HG02623 (cell line): ENCODE results near the gene ANTKMT.

Source experiments
- ATAC-seq: cut with Tn5 transposase; IDR thresholded peaks from one replicate; pipeline ENCODE4 v1.9.1; 2021; ENCODE audit warnings: moderate library complexity; ENCODE audit not compliant: unreplicated experiment

The ANTKMT gene

DNA sequence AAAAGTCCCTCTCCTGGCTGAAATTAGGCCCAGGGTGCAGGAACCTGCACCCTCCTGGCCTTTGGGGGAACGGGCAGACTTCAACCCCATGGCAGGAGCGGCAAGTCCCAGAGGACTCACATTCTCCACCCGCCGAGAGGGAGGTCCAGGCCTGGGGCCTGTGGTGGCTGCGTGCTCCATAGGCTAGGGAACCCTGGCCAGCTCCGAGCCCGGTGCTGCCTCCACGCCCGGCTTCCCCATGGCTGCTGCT, 5.2 kb downstream of the ANTKMT start:
- ATAC-seq, result no peak

DNA sequence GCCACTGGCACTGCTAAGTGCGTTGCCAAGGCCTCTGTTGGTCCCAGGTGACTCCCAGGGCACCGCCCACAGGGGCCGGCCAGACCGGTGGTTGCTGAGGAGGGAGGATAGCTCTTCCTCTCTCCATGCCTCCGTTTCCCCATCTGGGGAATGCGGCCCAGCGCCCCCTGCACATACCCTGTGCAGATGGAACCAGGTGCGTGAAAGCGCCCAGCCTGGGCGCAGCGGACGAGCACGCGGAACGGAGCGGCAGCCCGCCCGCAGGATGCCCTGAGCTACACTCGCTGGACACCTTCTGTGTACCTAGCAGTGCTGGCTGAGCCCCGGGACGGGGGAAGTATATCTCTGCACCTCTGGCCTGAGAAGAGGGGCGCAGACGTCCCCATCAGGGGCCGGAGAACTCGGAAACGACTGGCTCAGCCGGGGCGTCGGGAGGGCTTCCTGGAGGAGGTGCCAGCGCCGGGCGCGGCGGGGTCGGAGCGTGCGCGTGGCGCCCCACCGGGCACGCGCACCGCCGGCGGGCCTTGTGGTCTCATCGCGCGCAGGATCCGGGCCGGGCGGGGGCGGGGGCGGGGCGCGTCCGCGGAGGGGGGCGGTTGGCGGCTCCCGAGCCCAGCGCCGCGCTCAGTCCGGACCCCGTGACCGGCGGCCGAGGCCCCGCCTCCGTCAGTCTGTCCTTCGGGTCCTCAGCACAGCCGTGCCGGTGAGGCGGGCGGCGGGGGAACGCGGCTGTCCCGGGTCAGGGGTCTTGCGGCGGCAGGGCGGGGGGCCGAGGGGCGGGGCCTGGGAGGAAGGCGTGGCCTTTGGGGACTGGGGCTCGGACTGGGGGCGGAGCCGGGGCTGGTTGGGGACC, 5.7 kb downstream of the ANTKMT start, which contains the start of the genes CCDC78 and HAGHL:
CCDC78 (minus strand) TSS at position 6 of the 853 bp plus-strand sequence. CDS start 76 bp downstream, outside the sequence.
HAGHL (plus strand) TSS at position 669 of the 853 bp plus-strand sequence. CDS start 404 bp downstream, outside the sequence.
- no peak for ATAC-seq

DNA sequence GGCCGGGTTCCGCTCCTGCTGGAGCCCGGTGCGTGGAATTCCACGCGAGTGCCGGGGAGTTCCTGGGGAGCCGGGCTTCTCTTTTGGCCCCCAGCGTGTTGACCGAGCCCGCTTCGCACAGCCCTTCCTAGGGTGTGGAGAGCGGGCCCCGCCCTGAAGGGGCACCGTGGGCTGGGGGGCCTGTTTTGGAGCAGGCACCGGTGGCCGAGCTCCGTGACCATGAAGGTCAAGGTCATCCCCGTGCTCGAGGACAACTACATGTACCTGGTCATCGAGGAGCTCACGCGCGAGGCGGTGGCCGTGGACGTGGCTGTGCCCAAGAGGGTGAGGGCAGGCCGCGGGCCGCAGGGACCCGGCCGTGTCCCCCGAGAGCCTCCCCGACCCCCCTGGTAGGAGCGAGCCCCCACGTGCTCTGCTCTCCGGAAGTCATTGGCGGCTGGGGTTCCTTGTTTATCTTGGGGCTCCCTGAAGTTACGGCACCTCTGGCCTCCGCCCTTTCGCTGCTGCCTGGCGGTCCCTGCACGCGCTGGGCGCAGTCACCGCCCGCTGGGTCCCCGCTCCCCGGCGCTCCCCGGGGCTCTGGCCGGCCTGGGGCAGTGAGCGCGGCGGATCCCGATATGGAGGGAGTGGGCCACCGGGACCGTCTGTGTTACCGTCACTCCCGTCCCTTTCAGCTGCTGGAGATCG, 6.5 kb downstream of the ANTKMT start:
- ATAC-seq, result no peak

DNA sequence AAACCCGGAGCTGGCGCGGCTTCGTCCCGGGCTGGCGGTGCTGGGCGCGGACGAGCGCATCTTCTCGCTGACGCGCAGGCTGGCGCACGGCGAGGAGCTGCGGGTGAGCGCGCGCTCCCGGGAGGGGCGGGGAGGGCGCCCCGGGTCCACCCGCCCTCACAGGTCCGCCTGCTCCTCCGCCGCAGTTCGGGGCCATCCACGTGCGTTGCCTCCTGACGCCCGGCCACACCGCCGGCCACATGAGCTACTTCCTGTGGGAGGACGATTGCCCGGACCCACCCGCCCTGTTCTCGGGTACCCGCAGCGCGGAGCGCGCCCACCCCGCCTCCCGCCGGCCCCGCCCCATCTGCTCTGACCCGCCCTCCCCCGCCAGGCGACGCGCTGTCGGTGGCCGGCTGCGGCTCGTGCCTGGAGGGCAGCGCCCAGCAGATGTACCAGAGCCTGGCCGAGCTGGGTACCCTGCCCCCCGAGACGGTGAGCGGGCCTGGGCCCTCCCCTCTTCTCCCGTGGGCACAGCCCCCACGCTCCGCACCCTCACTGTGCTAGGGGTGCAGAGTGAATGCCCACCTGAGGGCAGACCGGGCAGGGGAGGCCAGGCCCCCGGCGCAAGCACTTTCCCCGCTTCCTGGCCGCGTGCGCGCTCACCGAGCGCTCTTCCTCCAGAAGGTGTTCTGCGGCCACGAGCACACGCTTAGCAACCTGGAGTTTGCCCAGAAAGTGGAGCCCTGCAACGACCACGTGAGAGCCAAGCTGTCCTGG, 7.4 kb downstream of the ANTKMT start:
- ATAC-seq, result no peak

DNA sequence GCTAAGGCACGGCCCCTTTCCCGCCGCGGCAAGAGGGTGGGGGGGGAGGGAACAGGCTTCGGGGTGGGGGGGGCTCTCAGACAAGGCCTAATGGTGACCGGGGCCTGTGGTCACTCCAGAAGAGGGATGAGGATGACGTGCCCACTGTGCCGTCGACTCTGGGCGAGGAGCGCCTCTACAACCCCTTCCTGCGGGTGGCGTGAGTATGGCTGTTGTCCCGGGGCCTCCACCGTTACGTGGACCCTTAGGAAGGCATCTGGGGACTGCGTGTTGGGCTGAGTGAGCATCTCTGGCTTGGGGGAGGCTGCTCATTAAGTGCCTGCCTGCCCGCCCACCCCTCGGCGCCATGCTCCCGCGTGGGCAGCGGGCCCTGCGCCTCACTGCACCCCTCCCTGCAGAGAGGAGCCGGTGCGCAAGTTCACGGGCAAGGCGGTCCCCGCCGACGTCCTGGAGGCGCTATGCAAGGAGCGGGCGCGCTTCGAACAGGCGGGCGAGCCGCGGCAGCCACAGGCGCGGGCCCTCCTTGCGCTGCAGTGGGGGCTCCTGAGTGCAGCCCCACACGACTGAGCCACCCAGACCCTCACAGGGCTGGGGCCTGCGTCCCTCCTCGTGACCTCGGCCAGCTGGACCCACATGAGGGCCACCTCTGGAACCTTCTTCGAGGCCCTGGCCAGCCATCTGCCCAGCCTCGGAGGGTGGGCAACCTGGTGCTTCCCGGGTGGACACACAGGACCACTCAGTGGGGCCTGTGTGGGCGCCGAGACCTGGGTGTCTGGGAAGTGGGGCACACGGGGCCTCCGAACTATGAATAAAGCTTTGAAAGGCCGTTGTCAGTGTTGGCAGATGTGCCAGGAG, 8.2 kb downstream of the ANTKMT start:
- ATAC-seq, result no peak

DNA sequence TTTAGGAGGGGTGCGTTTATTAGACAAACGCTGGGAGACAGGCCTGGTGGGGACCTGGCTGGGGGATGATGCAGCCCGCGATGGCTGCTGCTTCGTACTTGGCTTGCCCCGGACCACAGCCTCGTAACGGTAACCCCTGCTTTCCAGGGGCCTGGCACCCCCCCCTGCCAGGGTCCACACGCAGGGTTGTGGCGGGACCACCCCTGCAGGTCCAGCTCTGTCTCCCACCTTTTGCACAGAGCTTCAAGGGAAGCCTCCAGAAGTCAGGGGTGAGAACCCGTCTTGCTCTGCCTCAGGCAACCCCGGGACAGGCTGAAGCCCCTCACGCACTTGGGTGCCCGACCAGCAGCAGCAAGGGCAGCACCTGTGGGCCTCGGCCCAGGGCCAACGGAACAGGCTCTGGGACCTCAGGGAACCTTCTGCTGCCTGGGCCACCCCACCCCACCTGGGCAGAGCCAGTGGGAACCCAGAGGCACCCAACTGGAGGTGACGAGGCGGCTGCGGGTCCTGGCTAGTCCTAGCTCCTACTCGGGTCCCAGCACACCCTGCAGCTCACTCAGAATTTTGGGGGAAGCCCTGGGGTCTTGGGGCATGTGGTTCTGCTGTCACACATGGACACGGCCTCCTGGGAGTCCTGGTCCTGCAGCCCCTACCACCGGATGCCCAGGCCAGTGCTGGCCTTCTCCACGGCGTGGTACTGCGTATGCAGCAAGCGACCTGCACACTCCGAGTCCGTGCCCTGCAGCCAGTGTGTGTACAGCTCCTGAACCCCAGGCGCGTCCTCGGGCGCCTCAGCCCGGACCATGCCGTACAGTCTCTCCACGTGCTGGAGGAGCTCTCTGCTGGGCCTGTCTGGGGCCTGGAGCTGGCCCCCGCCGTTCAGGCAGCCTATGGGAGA, 9.1 kb downstream of the ANTKMT start:
- no peak for ATAC-seq

DNA sequence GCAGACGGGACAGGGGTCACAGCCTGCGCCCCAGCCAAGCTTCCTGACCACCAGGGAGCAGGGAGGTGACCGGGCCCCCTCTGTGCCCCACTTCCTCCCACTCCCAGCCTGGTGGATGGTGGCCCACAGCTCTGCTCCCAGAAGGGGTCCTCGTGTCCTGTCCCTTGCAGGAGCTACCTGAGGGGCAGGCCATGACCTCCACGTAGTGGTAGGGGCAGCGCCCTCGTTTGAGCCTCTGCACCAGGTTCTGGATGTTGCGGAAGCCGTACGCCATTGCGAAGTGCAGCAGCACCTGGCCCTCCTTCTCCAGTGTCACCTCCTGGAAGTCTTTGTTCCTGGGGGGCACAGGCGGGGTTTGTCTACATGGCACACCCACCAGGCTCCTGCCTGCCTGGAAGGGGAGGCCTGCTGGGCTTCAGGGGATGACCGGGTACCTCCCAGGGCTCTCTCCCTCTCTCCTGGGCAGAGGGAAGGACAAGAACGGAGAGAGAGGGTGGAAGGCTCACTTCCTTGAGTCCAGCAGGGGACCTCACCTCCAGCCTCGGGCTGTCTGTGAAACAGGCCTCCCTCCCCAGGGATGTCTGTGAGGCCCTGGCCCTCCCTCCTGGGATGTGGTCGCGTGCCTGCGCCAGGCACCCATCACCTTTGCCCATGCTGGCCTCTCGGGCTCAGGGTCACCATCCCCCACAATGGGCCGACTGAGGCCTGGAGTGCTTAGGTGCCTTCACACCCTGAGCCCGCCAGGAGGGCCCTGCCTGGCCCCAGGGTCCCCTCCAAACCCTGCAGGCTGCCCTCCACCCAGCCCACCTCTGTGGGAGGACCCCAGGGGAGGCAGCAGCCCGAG, 9.9 kb downstream of the ANTKMT start:
- ATAC-seq, result no peak

DNA sequence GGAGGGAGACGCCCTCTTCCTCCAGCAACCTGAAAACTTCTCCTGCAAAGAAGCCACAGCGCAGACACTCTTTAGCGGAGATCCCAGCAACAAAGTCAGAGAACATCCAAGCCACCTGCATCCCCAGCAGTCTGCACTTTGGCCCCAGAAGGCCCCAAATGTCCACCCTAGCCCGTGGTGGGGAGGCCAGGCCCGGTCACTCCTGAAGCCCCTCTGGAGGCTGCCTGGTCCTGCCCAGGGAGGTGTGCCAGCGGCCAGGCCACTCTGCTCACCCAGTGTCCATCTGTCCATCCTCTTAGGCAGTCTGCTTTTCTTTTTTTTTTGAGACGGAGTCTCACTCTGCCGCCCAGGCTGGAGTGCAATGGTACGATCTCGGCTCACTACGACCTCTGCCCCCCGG, 11.4 kb downstream of the ANTKMT start:
- no peak for ATAC-seq

DNA sequence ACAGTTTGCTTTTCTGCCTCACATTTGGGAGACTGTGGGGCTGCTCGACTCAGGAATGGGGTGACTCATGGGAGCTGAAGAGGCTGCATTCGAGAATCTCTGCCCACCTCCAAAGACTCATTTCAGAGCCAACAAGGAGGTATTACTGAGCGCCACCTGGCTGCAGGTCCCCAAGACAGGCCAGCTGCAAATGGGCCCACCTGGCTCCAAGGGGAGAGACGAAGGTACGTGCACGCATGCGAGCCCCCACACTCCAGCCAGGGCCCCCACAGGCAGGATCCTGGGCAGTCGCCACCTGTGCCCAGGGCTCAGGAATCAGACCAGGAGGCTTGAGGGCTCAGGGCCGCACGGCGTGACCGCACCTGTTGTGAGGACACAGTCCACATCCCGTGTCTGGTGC, 12.0 kb downstream of the ANTKMT start:
- no peak for ATAC-seq

DNA sequence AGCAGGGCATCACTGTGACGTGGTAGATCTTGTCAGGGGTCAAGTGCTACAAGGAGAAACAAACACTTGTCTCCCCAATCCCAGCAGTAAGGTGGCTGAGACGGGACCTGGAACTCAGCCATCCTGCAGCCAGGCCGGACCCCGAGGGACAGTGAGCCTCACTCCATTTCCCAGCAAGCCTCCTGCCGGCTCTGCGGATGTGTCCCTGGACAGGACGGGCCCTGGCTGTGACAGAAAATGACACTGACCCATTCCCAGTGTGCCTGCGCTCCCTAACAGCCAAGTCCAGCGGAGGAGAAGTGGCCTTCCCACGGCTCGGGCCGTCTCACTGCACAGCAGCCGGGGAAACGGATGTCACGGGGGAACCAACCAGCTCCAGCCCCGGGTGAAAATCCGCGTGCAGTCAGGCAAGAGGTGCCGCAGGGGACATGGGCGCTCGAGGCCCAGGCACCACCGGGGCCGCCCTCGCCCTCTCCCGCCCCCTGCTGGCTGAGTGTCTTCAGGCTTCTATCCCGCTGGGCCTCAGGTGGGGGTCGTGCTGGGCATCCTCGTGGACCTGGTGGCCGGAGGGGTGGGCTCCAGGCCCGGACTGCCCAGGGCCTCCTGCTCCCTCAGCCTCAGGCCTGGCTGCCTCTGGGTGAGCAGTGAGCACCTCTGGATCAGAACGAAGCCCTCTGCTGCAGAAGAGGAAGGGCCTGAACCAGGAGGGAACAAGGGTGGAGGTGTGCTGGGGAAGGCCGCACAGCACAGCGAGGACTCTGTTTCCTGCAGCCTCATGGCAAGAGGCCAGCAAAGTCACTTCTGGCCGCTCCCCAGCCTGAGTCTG, 12.6 kb downstream of the ANTKMT start:
- ATAC-seq, result no peak

DNA sequence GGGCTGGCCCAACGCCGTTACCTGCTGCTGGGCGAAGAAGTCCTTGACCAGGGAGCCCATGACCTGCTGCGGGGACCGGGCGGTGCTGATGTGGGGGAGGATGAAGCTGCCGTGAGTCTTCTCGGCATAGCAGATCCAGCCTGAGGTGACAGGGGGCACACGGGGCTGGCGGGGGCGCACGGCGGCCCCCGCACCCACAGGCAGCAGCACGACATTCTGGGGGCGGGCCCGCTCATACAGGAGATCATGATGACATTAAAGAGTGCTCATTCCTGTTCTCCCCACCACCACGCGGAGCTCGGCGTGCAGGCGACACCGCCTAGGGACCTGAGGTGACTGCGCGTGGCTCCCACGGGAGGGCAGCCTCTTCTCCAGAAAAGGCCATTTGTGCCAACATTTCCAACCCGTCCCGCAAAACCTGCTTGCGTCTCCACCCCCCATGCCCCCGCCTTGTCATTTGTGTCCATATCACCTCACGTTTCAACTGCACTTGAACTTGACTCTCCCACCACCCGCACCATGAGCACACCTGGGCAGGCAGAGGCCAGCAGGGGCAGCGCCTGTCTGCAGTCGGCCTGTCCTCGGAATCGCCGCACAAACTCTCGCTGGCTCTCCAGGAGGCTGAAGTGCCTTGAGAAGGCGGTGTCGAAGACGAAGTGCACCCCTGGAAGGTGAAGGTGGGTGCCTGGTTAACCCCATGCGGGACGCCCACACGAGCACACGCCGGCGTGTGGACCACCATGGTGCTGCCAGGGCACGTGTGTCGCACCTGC, 13.4 kb downstream of the ANTKMT start:
- no peak for ATAC-seq

DNA sequence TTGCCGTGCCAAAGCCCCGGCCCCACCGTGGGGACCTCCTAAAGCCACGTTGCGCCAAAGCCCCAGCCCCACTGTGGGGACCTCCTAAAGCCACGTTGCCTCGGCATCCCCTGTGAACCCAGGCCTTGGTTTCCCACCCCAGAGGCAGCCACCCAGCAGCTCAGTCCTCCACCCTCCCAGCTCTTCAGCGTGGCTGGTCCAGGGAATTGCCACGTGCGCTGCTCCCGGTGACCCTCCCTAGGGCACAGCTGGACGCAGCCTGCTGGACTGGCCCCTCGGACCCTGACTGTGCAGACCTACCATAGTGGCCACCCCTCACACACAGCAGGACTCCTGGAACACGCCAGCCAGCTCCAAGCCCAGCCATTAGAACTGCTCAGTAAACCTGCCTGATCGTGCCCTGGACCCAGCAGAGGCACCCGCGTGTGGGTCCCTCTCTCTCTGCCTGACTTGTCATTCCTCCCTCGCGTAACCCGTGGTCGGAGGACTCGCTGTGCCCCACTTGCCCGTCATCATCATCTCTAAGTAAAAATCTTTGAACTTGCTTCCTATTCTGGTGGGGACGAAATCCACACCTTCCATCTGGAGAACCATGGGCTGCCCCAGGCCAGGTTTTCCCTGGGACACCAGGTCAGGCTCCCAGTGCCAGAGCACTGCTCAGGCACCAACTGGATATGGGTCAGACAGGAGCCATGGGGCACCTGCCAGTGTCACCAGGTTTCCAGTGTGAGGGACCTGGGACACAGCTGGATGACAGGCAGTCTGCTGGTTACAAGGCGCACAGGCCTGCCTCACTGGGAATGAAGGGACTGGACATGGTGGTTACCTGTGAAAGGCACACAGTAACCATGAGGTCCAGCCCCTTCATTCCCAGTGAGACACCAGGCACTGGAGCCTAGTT, 14.3 kb downstream of the ANTKMT start:
- ATAC-seq, result no peak

DNA sequence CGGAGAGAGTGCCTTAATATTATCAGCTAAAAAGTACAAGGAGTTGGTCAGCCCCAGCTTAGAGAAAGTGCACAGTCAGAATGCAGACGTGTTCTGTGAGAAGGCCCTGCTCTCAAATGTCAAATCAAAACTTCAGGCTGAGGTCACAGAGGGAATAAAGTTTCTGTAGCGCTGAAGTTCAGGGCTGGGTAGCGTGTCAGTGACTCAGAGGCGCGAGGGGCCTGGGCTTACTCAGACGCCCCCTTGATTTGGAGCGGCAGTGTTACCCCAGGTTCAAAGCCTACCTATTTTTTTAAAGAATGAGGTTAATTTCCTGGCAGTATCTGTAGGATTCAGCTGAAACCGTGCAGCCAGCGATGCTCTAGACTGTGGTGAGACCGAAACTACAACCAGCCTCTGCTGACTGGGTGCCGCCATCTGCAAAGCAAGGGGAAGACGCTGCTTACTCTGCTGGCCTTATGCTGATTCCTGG, 15.1 kb downstream of the ANTKMT start:
- no peak for ATAC-seq

DNA sequence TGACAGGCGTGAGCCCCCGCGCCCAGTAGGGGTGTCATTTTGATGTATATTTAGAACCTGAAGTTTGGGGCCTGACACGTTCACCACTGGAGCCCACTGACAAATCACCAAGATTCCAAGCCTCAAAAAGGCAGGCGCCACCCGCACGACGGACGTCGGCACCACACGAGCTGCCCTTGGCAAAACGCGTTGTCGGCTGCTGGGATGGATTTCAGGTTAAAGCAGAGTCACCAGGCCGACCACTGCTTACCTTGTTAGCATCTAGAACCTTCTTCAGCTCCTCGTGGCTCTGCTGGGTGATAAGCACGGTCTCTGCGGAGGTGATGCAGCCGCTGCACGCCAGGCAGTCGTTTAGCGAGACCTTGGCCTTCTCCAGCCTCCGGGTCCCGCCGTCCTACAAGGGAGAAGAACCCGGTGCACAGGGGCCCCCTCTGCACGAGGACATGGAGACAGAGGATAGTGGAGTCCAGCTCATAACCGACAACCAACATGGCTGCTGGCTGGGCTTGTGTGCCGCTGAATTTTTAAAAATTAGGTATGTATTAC, 16.1 kb downstream of the ANTKMT start:
- no peak for ATAC-seq

DNA sequence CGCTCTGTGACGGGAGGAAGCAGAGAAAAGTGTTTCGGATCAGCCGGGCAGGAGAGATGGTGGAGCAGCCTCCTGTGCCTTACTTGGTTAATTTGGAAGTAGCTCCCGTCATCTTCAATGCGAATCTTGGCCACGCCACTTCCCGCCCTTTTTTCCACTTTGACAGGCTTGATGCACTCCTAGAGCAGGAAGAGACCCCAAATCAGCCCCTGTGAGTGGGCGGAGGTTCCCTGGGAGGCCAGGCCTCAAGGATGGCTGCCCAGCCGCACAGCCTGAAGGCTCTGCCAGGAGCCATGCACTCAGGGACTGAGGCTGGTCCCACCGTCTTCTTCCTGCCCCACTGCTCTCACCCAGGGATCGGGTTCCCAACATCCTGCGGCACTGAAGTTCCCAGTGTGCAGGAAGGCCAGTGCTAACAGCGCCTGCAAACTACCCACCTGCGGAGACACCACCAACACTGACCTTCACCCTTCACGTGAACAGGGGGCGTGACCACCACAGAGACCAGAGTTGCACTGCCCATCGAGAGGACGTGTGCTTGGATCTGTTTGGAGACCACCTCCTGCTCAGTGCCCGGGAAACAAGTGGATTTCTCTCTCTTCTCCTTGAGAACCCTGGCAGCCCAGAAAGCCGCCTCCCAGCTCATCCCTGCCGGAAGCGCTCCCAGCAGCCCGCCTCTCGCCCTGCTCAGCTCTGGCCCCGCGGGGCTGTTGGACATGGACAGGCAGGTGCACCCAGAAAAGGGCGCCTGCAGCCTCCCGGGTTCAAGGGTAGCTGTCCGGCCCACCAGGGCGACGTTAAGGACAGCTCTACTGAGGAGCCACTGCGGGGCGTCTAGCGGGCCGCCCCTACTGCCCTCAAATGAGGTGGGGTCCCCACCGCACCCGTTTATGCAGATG, 18.9 kb downstream of the ANTKMT start:
- ATAC-seq, result no peak
